ENCODE measurements around the gene PTPRG. TPM values are rescaled to one million over a fixed set of nuclear protein-coding genes. Genes with fewer than 3 reads are reported as not detected.
"Not testable (repeated sequence)": the region's sequence is repeated elsewhere in the genome, so short reads cannot be mapped to it uniquely, and the experiment has no call there.

Gene PTPRG
- polyA plus RNA-seq, 3 donors, result 78.2 to 84.6 (median 83.3) TPM

DNA sequence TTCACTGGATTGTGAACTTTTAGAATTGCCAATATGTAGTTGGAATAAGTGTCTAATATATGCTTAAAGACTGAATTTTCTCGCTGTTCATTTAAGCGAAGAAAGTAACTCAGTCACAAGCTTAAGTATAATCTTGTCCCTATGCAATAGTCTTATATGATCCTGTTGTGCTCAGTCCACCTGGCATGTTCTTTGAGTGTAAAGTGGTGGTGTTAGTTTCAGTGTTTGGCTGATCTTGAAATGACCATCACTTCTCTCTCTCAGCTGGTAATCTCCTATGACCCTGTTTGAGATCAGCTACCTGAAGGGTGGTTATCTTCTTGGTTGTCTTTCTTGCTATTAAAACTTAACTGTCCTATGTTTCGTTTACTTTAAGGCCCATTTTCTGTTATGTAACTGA is 197.5 kb downstream of the PTPRG start:
- DNase-seq, result no peak

GRCh38 chr3:61760783-61761182 is 199.4 kb downstream of the PTPRG start:
- not testable (repeated sequence) for DNase-seq

- DNase-seq, result no peak
Measured at GRCh38 chr3:61761694-61762430, 200.5 kb downstream of the PTPRG start.

- DNase-seq, result no peak
Measured at GRCh38 chr3:61765157-61765876, 203.9 kb downstream of the PTPRG start.

GRCh38 chr3:61768284-61769037 is 207.1 kb downstream of the PTPRG start:
- no peak for DNase-seq

DNA sequence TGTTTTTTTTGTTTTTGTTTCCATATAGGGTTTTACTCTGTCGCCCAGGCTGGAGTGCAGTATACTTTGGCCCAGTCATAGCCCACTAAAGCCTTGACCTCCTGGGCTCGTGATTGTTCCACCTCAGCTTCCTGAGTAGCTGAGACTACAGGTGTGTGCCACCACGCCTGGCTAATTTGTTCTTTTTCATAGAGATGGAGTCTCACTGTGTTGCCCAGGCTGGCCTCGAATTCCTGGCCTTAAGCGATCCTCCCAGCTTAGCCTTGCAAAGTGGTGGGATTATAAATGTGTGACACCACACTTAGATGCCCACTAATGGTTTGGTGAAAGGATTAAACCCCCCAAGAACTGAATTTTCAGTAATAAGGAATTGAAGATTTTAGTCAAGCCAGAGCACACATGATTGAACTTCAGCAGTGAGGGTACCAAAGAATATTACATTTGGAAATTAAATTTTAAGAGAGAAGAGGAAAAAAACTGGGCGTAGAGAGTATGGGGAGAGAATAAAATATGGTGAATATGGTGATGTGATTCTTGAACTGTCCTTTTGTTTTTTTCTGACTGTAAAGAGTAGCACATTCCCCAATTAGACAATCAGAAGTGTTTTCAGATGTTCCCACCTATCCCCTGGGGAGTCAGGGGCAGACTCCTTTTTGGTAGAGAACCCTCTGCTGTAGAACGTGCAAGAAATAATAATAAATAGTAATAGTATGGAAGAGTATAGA is 208.1 kb downstream of the PTPRG start:
- DNase-seq, result no peak

GRCh38 chr3:61771976-61772375 is 210.6 kb downstream of the PTPRG start:
- no peak for DNase-seq

GRCh38 chr3:61772456-61772855 is 211.1 kb downstream of the PTPRG start:
- DNase-seq, result no peak

DNA sequence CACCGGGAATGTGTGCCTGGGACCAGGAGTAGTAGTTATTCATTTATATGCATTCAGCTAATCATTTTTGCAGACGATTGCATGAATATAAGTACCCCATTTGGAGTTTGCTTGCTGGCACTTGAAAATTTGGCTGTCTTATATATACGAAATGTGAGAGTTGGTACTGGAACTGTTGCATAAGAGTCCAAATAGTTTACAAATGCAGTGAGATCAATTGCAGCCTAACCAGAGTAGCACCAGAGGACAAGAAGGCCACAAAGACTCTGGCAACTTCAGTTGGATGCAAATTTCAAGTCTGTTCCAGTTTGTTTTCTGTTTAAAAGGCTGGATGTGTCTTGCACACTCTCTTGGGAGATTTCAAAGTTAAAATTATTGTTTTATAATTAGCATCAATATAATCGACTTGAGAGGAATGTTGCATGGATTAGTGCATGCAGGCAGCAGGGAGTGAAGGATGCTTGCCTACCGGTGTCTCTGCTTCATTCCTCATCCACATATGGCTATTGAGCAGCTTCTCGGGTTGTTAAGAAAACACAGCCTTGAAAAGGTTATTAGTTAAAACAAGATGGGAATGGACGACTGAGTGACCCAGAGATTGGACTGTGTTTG is 213.0 kb downstream of the PTPRG start:
- DNase-seq, result no peak

DNA sequence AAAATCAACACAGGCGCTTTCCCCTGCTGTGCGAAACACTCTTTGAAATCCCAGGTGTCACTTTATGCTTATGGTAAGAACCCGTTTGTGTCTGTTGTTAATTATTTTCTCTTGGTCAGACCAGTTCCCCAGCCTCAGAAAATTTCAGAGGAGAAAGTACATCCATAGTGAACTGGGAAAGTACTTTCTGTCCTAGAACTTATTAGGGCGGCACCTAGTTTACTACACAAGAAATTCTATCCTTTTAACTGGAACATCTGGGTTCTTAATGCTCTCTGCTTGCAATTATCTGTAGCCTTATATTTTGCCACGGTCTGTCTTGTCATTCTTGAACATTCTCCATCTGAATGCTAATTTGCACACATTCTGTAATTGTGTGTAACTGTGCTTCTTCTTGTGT is 215.0 kb downstream of the PTPRG start:
- DNase-seq, result no peak

- no peak for DNase-seq
Measured at GRCh38 chr3:61777483-61777882, 216.1 kb downstream of the PTPRG start.

GRCh38 chr3:61778095-61778494 is 216.7 kb downstream of the PTPRG start:
- DNase-seq, result no peak

GRCh38 chr3:61780016-61780415 is 218.6 kb downstream of the PTPRG start:
- no peak for DNase-seq

DNA sequence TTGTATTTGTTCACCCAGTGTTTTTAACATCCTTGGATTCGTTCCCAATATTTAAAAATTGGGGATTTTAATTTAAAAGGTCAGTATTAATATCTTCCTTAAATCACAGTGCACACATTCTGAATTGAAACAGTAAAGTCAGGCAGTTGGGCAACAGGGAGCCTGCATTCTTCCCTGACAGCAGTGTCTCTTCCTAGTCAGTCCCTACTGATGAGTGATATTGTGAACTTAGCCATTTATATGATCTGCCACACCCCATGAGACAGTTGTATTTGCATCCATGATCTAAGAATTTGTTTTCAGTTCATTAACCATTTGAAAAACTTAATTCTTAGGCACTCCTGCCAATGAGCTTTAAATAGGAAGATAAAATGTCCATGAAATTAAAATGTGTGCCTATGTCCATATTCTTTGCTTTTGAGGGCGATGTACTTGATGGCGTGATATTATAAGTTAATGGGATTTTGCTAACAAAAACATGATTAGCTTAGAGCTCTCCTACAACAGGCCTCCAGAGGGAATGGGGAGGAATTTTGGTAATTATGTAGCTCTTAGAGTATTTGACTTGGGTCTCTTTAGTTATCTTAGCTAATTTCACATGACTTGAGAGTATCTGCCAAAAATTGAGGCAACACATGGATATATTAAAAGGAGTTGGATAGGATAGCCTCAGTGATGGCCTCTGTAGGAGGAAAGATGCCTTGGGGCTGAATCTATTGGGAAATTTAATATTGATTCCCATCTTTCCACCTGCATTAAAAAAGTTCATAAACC is 219.3 kb downstream of the PTPRG start:
- no peak for DNase-seq

- no peak for DNase-seq
Measured at GRCh38 chr3:61783993-61784718, 222.8 kb downstream of the PTPRG start.

- no peak for DNase-seq
Measured at GRCh38 chr3:61788623-61789507, 227.5 kb downstream of the PTPRG start.

- peak; percentile 34 for DNase-seq
Measured at GRCh38 chr3:61789861-61790260, 228.5 kb downstream of the PTPRG start.

DNA sequence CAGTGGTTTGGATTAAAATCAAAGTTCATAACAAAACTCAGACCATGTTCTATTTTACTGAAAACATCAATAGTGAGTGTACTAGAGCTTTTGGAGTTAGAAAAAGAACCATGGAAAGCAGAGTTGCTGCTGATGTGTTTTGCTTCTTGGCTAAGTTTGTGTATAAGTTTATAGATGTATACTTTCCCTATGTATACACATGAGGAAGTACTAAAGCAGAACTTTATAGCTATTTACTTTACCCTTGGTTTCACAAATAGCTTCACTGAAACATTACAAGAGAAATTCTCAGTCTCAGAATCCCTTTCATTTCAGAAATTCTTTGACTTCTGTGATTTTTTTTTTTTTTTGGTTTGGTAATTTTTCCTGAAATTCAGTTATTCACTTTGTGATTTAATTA is 229.0 kb downstream of the PTPRG start:
- DNase-seq, result no peak

- DNase-seq, result no peak
Measured at GRCh38 chr3:61793056-61793455, 231.7 kb downstream of the PTPRG start.
